ENCODE measurements around the gene RYR3. TPM values are rescaled to one million over a fixed set of nuclear protein-coding genes. Genes with fewer than 3 reads are reported as not detected.

RYR3 gene
- total and polyA plus RNA-seq, 2 donors (not counting 1 experiment from before 2014, with no cell fraction given), result not detected

GRCh38 chr15:33467816-33468163, 157.0 kb downstream of the RYR3 start:
- ATAC-seq (ENCODE audit: low read depth), result no peak
- intact Hi-C loops (cut with micrococcal nuclease), result no loop called here
- H3K27ac ChIP-seq (ENCODE audit: low read length in 2 of 2), result no peak overlapping the region

GRCh38 chr15:33468740-33469139, 158.0 kb downstream of the RYR3 start:
- no peak for DNase-seq
- POLR2A ChIA-PET, result no interaction called here
- no peak overlapping the region for H3K4me3 Mint-ChIP-seq
- H4K20me1 ChIP-seq (ENCODE audit: control insufficient read depth, insufficient read depth, low read length, poor library complexity, severe bottlenecking), result no peaks in the 10 kb centered on the region
- TF ChIP-seq CTCF (IDR thresholded peaks at IDR 0.05) (no peak), EZH2 (IDR thresholded peaks at IDR 0.05; ENCODE audit: borderline replicate concordance, insufficient read depth, low read depth, low read length, poor library complexity, severe bottlenecking) (no peak)
- H3K27me3 Mint-ChIP-seq, result no peaks in the 10 kb centered on the region
- ATAC-seq (ENCODE audit: low read depth), result no peak
- no peaks in the 10 kb centered on the region for H3K4me1 ChIP-seq (ENCODE audit: control insufficient read depth in 2 of 2, insufficient read depth in 2 of 2, low read length in 2 of 2)
- intact Hi-C loops (cut with micrococcal nuclease), result no loop called here
- H3K27ac ChIP-seq (ENCODE audit: low read length in 2 of 2), result no peak overlapping the region
- no peak overlapping the region for H2AFZ ChIP-seq (ENCODE audit: insufficient read depth, low read depth, low read length, poor library complexity, severe bottlenecking)
- H3K4me1 Mint-ChIP-seq, result no peaks in the 10 kb centered on the region
- no peaks in the 10 kb centered on the region for H3K9me3 Mint-ChIP-seq (ENCODE audit: insufficient read depth)
- 100% methylated on average over 3 of the region's 3 CpGs for whole genome bisulfite sequencing (ENCODE audit: insufficient coverage)
- no peak overlapping the region for H3K27ac Mint-ChIP-seq
- H3K9ac ChIP-seq (ENCODE audit: low read length), result no peak overlapping the region
- H3K27me3 ChIP-seq (replicated peaks in 1 of 4; ENCODE audit: control extremely low read depth in 1 of 4, control insufficient read depth in 3 of 4, insufficient read depth in 4 of 4, low read length in 3 of 4), result no peaks in the 10 kb centered on the region
- H3K36me3 ChIP-seq (replicated peaks in 1 of 2; ENCODE audit: control extremely low read depth in 1 of 2, control insufficient read depth in 1 of 2, extremely low read depth in 1 of 2, insufficient read depth in 2 of 2, low read length in 1 of 2), result no peaks in the 10 kb centered on the region
- H3K79me2 ChIP-seq (ENCODE audit: control insufficient read depth, insufficient read depth, low read length), result no peaks in the 10 kb centered on the region
- H3K4me3 ChIP-seq (ENCODE audit: control extremely low read depth in 1 of 5, extremely low read depth in 1 of 5, insufficient read depth in 1 of 5, low read depth in 2 of 5, low read length in 4 of 5), result no peak overlapping the region
- CTCF ChIA-PET, result no interaction called here
- no peaks in the 10 kb centered on the region for H3K9me3 ChIP-seq (ENCODE audit: control extremely low read depth in 1 of 3, control insufficient read depth in 2 of 3, insufficient read depth in 1 of 3, low read length in 2 of 3)
- H3K4me2 ChIP-seq (replicated peaks; ENCODE audit: low read depth, low read length, poor library complexity, severe bottlenecking), result no peak overlapping the region

More at GRCh38 chr15:33467816-33468163, 157.0 kb downstream of the RYR3 start:
- H3K27me3 ChIP-seq (replicated peaks in 1 of 4; ENCODE audit: control extremely low read depth in 1 of 4, control insufficient read depth in 3 of 4, insufficient read depth in 4 of 4, low read length in 3 of 4), result no peaks in the 10 kb centered on the region
- WGBS (ENCODE audit: insufficient coverage), result 83% methylated on average over 1 of the region's 1 CpG
- no peak overlapping the region for H3K9ac ChIP-seq (ENCODE audit: low read length)
- Mint-ChIP-seq H3K4me3 (no peak overlapping the region), H3K27ac (no peak overlapping the region), H3K4me1 (no peaks in the 10 kb centered on the region), H3K9me3 (ENCODE audit: insufficient read depth) (no peaks in the 10 kb centered on the region), H3K27me3 (no peaks in the 10 kb centered on the region)
- no peak for DNase-seq
- no peaks in the 10 kb centered on the region for H3K9me3 ChIP-seq (ENCODE audit: control extremely low read depth in 1 of 3, control insufficient read depth in 2 of 3, insufficient read depth in 1 of 3, low read length in 2 of 3)
- TF ChIP-seq CTCF (IDR thresholded peaks at IDR 0.05), result no peak
- TF ChIP-seq EZH2 (IDR thresholded peaks at IDR 0.05; ENCODE audit: borderline replicate concordance, insufficient read depth, low read depth, low read length, poor library complexity, severe bottlenecking), result no peak
- H3K79me2 ChIP-seq (ENCODE audit: control insufficient read depth, insufficient read depth, low read length), result no peaks in the 10 kb centered on the region
- no peak overlapping the region for H3K4me2 ChIP-seq (replicated peaks; ENCODE audit: low read depth, low read length, poor library complexity, severe bottlenecking)
- no peaks in the 10 kb centered on the region for H3K4me1 ChIP-seq (ENCODE audit: control insufficient read depth in 2 of 2, insufficient read depth in 2 of 2, low read length in 2 of 2)
- POLR2A ChIA-PET, result no interaction called here
- H3K4me3 ChIP-seq (ENCODE audit: control extremely low read depth in 1 of 5, extremely low read depth in 1 of 5, insufficient read depth in 1 of 5, low read depth in 2 of 5, low read length in 4 of 5), result no peak overlapping the region
- CTCF ChIA-PET, result no interaction called here
- H4K20me1 ChIP-seq (ENCODE audit: control insufficient read depth, insufficient read depth, low read length, poor library complexity, severe bottlenecking), result no peaks in the 10 kb centered on the region
- H2AFZ ChIP-seq (ENCODE audit: insufficient read depth, low read depth, low read length, poor library complexity, severe bottlenecking), result no peak overlapping the region
- no peaks in the 10 kb centered on the region for H3K36me3 ChIP-seq (replicated peaks in 1 of 2; ENCODE audit: control extremely low read depth in 1 of 2, control insufficient read depth in 1 of 2, extremely low read depth in 1 of 2, insufficient read depth in 2 of 2, low read length in 1 of 2)
